Measurements from ENCODE around the gene HDAC4. TPM values are rescaled to one million over a fixed set of nuclear protein-coding genes. Genes with fewer than 3 reads are reported as not detected.
A peak's percentile ranks its signal among the peaks of the same experiment; 100 is the strongest.

Gene HDAC4
- total RNA-seq, 1 experiment from 2014 or later, result 6.4 TPM

DNA sequence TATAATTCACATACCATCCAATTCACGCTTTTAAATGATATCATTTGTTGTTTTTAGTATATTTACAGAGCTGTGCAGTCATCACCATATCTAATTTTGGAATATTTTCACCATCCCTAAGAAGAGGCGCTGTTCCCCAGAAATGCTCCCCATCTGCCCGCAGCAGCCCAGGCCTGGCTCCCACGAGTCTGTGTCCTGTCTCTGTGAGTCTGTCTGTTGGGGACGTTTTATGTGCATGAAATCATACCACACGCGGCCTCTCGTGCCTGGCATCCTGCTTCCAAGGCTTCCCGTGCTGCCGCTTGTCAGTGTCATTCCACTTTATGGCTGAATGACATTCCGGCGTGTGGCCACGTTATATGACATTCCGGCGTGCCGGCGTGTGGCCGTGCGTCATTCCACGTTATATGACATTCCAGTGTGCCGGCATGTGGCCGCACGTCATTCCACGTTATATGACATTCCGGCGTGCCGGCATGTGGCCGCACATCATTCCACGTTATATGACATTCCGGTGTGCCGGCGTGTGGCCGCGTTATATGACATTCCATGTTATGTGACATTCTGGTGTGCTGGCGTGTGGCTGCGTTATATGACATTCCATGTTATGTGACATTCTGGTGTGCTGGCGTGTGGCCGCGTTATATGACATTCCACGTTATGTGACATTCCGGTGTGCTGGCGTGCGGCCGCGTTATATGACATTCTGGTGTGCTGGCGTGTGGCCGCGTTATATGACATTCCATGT, 276.5 kb downstream of the HDAC4 start:
- DNase-seq (ENCODE audit: low spot score), result no peak

DNA sequence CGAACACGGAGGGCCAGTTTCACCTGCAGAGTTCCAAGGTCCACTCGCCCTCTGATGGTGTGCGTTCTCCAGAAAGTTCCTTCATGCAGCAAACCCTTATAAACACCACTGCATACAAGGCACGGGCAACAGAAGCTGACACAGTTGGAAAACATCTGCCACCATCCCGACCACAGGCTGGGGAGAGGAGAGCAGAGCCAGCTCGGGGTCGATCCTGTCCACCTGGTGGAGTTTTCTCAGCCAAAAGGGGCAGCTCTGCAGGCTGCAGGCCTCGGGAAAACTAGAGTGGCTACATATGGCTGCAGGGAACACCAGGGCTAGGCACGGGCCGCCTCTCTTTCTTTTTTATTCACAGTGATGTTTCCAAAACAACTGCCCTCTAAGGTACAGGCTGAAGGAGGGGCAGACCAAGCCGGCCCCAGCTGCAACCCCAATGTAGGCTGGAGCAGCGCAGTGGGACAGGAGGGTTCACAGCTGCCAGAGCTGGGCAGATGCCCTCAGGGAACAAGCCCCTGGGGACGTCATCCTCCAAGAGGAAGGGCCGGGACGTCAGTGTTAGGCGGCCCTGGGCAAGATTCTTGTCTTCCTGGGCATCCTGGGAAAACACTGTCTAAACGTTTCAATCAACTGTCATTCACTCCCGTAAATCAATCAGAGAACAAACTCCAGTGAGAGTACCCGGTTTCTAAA, 278.3 kb downstream of the HDAC4 start:
- DNase-seq (ENCODE audit: low spot score), result no peak

DNA sequence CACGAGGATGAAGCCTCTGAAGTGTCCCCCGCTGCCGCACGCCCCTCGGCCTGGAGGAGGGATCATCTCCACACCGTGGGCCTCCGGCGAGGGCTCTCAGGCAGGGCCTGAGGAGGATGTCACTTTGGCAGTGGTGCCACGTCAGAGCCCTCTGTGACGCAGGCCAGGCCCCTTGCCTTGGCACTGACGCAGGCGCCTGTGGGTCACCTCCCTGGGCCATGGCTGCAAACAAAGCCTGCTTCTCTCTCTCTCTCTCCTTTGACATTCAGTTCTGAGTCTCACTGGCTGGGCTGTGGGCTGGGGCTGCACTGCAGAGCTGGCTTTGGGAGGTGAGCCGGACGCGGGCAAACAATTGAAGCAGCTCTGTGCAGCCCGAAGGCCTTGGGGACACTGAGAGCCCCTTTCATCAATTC, 279.2 kb downstream of the HDAC4 start:
- no peak for DNase-seq (ENCODE audit: low spot score)

DNA sequence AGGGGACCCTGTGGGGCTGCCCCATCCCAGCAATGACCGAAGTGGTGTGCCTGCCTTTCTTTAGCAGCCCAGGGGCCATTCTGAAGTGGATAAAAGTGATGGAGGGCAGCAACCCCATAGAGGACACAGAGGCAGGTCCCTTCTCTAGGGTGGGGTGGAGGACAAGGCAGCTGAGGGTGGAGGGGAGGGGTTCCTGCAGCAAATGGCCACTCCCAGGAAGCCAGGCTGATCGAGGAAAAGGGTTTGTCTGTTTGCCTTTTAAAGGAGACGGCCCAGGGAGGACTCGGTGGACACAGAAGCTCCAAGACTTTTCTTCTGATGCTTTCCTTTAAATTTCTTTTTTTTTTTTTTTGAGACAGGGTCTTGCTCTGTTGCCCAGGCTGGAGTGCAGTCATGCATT, 280.2 kb downstream of the HDAC4 start:
- no peak for DNase-seq (ENCODE audit: low spot score)

DNA sequence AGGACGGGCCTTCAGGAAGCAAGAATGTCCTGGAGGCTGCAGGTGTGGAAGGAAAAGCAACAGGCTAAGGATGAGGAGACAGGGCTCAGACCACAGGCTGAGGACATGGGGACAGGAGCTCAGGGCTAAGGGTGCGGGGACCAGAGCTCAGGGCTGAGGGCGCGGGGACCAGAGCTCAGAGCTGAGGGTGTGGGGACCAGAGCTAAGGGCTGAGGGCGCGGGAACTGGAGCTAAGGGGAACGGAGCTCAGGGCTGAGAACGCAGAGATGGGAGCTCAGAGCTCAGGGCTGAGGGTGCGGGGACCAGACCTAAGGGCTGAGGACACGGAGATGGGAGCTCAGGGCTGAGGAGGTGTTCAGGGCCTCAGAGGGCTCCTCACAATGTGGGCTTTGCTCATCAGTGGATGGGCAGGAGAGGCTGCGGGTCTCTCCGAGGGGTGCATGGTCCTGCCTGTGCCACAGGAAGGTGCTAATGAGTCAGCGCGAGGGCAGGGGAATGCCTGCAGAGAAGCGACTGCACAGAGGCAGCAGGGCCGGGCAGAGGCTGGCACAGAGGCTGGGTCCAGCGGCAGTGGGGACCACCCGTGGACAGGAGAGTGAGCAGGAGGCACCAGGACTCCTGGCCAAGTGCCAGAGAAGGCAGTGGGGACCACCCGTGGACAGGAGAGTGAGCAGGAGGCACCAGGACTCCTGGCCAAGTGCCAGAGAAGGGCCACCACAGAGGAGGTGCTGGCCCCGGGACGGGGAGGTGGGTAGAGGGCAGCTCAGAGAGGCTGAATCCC, 281.3 kb downstream of the HDAC4 start:
- no peak for DNase-seq (ENCODE audit: low spot score)

DNA sequence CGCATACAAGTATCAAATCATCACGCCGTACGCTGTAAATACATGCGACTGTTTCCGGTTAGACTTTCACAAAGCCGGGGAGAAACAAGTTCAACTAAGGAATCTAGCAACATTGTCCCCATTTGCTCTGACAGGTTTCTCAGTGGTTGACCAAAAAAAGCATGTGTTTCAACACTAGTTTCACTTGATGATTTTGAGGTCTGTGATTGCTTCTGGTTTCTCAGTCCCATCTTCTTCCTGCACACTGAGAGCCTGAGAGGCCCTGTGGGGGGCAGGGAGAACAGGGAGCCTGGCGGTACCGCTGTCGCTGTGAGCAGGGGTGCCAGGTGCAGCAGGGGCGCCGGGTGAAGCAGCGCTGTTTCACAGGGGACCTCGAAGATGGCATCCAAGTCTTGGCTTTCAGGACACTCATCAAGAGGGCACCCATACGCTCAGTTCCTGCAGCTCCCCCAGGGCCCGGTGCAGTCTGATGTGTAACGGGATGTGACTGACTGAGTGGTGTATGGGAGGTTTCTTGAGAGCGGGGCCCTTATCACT, 282.1 kb downstream of the HDAC4 start:
- DNase-seq (ENCODE audit: low spot score), result no peak

DNA sequence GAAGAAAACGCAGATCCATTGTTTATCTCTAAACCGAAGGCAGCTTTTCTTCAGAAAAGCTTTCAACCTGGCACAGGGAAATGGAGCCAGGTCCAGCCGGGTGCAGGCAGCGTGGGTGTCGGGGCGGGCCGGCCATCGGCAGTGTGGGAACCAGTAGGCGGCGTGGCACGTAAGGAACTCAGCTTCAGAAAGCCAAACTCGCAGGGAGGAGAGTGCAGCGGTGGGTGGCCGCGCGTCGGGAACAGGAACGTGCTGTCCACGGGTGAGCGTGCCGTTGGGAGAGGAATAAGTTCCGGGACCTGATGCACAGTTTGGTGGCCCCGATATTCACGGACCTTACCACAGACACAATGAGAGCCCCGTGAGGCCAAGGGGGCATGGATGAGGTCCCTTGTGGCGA, 282.6 kb downstream of the HDAC4 start:
- DNase-seq (ENCODE audit: low spot score), result no peak

DNA sequence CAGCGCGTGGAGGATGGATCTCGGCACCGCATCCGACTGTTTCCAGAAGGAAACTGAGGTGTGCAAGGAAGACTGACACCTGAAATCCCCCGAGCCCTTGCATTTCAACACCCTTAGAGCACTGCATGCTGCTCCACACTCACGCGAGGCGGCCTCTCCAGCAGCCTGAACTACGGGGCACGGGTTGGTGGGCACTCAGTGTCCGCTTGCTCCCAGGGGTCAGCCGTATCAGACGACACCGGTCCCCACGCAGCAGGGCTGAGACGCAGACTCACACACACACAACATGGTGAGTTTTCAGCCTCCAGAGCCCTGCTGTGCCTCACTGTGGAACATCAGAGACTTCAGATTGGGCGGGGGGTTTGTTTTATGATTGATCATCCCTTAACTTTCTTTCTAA, 283.0 kb downstream of the HDAC4 start:
- no peak for DNase-seq (ENCODE audit: low spot score)

DNA sequence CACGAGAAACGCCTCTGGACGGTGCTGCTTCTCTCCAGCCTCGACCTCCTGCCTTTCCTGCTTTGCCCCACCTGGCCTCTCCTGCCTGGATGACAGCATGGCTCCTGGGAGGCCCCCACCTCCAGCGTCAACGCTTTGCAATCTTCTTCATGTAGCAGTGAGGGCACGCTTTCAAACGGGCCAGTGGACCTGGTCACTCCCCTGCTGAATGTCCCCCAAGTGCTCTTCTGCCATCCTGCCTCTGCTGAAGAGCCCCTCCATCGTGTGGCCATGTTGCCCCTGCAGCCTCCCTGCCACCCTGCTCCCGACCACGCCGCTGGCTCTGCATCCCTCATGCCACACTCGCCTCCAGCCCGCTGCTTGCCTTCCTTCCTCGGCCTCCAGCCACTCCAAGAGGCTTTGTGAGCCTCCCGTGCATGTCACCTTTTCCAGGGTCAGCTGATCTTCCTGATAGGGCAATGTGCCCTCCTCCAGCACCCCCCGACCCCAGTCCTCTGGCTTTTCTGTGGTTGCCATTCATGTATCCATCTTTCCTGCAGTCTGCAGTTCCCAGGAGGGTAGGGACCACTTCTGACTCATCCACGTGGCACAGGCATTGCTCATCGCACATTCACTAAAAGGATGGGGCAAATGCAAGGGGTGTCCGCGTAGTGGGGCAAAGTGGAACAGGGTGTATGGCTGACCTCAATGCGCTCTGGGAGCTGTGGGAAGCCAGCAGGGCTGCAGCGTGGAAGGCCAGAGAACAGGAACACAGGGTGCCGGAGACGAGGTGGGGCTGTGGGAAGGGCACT, 284.2 kb downstream of the HDAC4 start:
- no peak for DNase-seq (ENCODE audit: low spot score)

DNA sequence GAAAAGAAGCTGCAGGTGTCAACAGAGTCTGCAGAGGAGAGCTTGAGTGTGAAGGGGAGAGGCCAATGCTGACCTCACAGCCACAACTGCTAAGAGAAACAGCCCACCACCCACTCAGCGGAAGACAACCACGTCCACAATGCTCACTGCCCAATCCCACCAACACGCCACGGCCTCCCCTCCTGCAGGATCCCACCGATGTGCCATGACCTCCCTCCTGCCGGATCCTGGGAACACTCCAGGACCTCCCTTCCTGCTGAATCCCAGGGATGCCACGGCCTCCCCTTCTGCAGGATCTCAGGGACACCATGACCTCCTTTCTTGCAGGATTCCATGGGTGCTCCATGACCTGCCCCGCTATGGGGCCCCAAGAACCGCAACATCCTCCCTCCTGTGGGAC, 285.2 kb downstream of the HDAC4 start:
- no peak for DNase-seq (ENCODE audit: low spot score)

DNA sequence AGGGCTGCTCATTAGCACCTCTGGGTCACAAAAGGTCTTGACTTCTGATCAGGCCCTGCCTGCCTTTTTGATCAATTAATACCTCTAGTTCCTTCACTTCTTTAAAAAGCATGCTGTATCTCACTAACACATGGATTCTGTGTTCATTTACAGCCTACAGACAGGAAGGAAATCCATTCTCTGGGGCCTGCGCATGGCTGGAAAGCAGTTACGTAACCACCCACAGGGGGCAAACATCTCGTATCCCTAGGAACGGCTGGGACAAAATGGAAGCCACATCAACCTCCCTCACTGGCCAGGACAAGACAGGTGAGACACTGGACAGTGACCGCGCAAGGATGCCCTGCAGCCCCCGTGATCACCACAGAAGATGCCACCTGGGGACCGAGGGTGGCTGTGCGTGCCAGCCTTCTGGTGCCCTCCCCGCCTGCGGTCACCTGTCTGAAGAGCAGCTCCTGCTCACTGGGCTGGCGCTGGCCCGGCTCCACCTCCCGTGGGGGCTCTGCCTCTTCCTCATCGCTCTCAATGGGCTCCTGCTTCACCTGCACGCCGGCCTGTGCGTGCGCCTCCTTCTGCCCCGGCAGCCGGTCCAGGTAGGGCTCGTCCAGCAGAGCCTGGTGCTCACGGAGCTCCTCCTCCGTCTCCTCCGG, 286.1 kb downstream of the HDAC4 start:
- DNase-seq (ENCODE audit: low spot score), result no peak

DNA sequence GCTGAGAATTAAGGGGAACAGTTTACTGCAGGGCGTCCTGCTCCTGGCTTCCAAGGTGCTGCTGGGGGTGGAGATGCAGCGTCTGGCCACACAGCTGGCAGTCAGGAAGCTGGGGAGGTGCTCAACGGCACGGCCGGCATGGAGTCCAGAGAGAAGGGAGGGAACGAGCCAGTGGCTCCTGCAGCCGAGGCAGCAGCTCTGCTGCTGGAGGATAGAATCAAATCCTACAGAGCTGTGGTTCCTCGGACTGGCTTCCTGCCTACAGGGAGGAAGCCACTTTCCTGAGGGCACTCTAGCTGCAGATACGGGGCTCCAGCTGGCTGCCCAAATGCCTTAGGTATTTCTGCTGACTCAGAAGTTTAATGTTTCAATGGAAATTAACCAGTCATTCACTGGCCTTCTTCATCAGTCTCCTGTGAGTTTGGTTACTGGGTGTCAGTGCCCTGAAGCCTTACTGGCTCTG, 286.7 kb downstream of the HDAC4 start:
- DNase-seq (ENCODE audit: low spot score), result peak; percentile 34

DNA sequence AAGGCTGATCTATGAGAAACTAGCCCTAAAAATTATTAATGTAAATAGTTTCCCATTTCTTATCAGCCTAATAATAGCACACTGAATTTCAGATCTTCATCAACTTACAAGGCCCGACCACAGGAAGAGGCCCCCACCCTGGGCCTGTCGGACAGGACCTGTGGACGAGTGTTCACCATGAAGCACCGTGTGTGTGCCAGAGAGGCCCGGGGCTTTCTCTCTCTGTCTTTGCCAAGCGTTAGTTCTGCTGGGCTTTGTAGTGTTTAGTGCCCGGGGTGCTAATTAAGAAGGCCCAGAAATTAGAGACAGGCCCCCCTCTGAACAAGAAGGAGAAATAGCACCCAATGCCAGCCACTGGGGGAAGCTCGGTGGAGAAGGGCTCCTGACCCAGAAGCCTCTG, 287.2 kb downstream of the HDAC4 start:
- no peak for DNase-seq (ENCODE audit: low spot score)

DNA sequence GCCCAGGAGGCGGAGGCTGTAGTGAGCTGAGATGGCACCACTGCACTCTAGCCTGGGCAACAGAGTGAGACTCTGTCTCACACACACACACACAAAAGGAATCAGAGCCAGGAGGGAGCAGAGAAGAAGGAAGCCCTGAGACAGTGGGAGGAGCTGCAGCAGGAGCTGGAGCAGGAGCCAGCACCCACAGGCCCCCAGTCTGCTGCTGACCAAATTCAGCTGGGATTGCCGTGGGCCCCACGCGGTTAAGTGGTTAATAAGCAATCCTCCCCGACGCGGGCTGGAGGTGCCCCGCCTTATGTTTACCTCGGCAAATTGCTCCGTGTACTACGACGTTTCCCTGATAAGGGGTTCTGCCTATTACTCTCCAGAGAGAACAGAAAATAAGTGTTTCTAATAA, 287.6 kb downstream of the HDAC4 start:
- no peak for DNase-seq (ENCODE audit: low spot score)

DNA sequence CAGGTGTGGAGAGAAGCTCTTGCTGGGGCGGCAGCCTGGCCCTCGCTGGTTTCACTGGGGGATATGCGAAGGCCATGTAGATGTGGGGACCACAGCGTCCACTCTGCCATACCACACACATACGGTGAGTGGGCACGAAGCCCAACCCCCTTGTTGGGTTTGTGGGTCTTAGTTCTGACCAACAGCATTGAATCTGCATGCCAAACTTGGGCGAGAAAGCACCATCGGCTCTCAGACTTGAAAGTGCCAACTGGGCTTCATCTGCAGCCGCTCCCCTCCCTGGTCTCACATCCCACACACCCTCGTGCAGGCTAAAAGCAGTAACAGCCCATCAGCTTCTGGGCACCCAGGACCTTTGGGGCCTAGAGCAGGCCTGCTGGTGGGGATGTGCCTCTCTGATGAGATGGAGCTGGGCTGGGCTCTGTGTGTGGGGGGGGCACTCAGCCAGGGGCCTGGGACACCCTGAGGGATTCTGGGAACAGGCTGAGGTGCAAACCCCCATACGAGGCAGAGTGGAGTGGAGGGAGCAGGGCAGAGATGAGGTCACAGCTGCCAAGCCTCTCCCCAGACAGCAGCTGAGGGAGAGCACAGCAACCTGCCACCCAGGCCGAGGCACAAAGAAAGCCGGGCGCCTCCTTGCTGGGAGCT, 288.6 kb downstream of the HDAC4 start:
- DNase-seq (ENCODE audit: low spot score), result no peak

DNA sequence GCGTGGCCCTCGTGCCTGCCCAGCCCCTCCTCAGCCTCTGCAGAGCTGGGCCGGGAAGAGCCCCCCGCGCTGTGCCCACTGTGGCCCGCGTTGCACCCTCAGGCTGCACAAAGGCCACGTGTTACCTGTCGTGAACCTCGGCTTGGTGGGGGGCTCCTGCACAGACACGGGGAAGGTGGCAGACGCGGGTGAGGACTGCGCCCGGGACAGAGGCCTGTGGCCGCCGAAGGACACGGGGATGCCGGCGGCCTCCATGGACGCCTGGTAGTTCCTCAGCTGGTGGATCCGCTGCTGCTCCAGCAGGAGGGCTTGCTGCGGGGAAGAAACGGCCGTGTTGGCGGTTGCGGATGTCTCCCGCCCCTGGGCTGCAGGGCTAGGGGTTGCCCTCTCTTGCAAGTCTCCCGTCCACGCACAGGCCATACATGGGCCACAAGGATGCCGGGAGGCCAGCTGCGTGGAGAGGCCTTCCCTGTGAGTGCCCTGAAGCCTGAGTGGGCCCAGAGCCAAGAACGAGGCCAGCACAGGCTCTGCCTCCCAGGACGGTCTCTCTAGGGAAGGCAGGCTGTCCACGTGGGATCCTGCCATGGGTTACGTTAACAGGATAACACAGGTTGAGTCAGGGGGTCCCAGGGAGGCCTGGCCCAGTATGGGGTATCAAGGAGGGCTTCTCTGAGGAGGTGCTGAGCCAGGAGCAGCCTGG, 289.3 kb downstream of the HDAC4 start:
- no peak for DNase-seq (ENCODE audit: low spot score)

DNA sequence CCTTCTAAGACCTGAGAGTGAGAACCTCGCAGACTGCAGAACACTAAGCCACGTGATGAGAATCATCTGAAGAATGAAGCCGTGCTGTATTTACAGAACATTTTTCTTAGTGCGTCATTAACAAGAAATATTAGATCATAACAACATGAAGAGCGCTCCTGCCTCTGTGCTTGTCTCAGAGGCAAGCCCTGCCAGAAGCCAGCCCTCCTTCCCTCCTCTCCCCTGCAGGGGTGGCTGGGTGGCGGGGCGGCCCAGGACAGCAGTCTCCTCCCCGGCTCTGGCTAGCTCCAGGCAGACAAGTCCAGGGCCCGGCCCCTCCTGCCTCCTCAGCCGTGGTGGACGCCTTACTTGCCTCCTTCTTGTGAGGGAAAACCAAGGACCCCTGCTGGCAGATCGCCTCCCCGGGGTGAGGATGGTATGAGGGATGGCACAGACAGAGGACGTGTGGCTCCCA, 290.2 kb downstream of the HDAC4 start:
- no peak for DNase-seq (ENCODE audit: low spot score)

DNA sequence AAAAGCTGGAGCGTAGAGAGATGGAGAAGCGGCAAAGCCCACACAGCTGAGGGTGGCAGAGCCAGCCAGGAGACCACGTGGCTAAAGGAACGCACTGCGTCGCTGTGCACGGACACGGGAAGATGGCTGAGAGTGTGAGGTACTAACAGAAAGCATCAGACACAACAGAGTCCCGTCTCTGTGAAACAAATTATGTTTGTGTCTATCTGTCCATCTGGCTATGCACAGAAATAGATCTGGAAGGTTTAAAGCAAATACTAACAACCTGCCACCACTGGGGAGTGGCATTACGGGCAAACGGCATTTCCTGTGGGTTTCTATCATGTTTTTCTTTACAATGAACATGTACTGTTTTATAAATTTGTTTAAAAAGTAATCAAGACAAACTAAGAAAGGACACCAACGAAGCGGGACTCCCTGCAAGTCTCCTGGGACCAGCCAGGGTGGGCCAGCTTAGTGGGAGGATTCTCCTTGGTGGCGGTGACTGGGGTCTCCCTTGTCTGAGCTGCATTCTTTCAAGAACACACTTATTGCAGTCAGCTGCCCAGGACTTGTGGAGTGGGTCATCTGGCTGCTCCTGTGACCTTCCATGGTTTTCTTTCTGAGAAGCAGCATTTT, 290.8 kb downstream of the HDAC4 start:
- DNase-seq (ENCODE audit: low spot score), result no peak

All from H4 (cell line).